CD14-positive monocyte (primary cell): ENCODE data around the gene HOXC13. TPM values are rescaled to one million over a fixed set of nuclear protein-coding genes. Genes with fewer than 3 reads are reported as not detected.

Source experiments
- DNase-seq, 3 donors: peaks; one replicate each; pipeline ENCODE4 v3.0.0-alpha.2; 2011 to 2022
- H2AFZ ChIP-seq: 2 replicates; pipeline ENCODE4 v1.6.0; 2012; ENCODE audit warnings: mild to moderate bottlenecking, low read depth, low read length, inconsistent platforms; ENCODE audit not compliant: insufficient read depth, poor library complexity, severe bottlenecking
- H3K27ac ChIP-seq, 2 donors: 1 replicate in 1 of 2; 2 replicates in 1 of 2; pipeline ENCODE4 v1.5.1; 2012 to 2013; ENCODE audit warnings: low read length in 2 of 2, control low read depth in 1 of 2, inconsistent platforms in 1 of 2, low read depth in 1 of 2, mild to moderate bottlenecking in 1 of 2
- H3K27me3 ChIP-seq, 2 donors: one replicate each; pipeline versions ENCODE4 v1.6.0 to v1.6.1; 2011 to 2013; ENCODE audit warnings: low read length in 2 of 2; ENCODE audit not compliant: control insufficient read depth in 2 of 2, insufficient read depth in 2 of 2
- H3K36me3 ChIP-seq, 2 donors: replicated peaks in 1 of 2; 1 replicate in 1 of 2; 2 replicates in 1 of 2; pipeline versions ENCODE4 v1.5.1 to v1.6.1; 2012 to 2013; ENCODE audit warnings: low read length in 2 of 2, control low read depth in 1 of 2, inconsistent platforms in 1 of 2, mild to moderate bottlenecking in 1 of 2; ENCODE audit not compliant: insufficient read depth in 2 of 2, control insufficient read depth in 1 of 2
- H3K4me1 ChIP-seq, 2 donors: 1 replicate in 1 of 2; 2 replicates in 1 of 2; pipeline versions ENCODE4 v1.5.1 to v1.6.1; 2012 to 2013; ENCODE audit warnings: low read length in 2 of 2, control low read depth in 1 of 2, inconsistent platforms in 1 of 2, mild to moderate bottlenecking in 1 of 2, moderate library complexity in 1 of 2; ENCODE audit not compliant: insufficient read depth in 2 of 2, control insufficient read depth in 1 of 2
- H3K4me2 ChIP-seq: replicated peaks from 2 replicates; pipeline ENCODE3; 2012; ENCODE audit warnings: low read length, moderate library complexity, mild to moderate bottlenecking; ENCODE audit not compliant: poor library complexity, severe bottlenecking; ENCODE audit errors: extremely low read depth
- H3K4me3 ChIP-seq, 3 experiments: fragments of 200-600 bp in 1 of 3; sonication (generic) in 1 of 3; replicated peaks in 1 of 3; 1 replicate in 2 of 3; 2 replicates in 1 of 3; pipeline ENCODE4 v1.5.1; 2011 to 2013; ENCODE audit warnings: low read length in 3 of 3, mild to moderate bottlenecking in 3 of 3, control low read depth in 2 of 3, low read depth in 2 of 3, inconsistent platforms in 1 of 3, moderate library complexity in 1 of 3
- H3K79me2 ChIP-seq: 2 replicates; pipeline ENCODE4 v1.6.0; 2012; ENCODE audit warnings: mild to moderate bottlenecking, control low read depth, inconsistent platforms, low read length, moderate library complexity; ENCODE audit not compliant: insufficient read depth
- H3K9ac ChIP-seq: 2 replicates; pipeline ENCODE4 v1.6.0; 2017; ENCODE audit warnings: low read length, mild to moderate bottlenecking; ENCODE audit not compliant: insufficient read depth, poor library complexity, severe bottlenecking
- H3K9me3 ChIP-seq, 2 donors: replicated peaks in 1 of 2; 1 replicate in 1 of 2; 2 replicates in 1 of 2; pipeline versions ENCODE4 v1.5.1 to v1.6.1; 2012 to 2013; ENCODE audit warnings: low read length in 2 of 2, control low read depth in 1 of 2; ENCODE audit not compliant: control insufficient read depth in 1 of 2, insufficient read depth in 1 of 2
- H4K20me1 ChIP-seq: 2 replicates; pipeline ENCODE4 v1.6.0; 2012; ENCODE audit warnings: mild to moderate bottlenecking, low read length, control low read depth, moderate library complexity; ENCODE audit not compliant: insufficient read depth
- H3K27ac Mint-ChIP-seq, 7 donors: one replicate each; pipeline ENCODE4 v1.8.0; 2020; ENCODE audit warnings: mild to moderate bottlenecking in 7 of 7, mixed read lengths in 7 of 7, moderate library complexity in 6 of 7, inconsistent platforms in 2 of 7
- H3K27me3 Mint-ChIP-seq, 3 donors: one replicate each; pipeline ENCODE4 v1.8.0; 2021 to 2022; ENCODE audit warnings: low read depth in 3 of 3, mild to moderate bottlenecking in 3 of 3, mixed read lengths in 3 of 3, moderate library complexity in 3 of 3, inconsistent platforms in 1 of 3
- H3K36me3 Mint-ChIP-seq, 2 donors: one replicate each; pipeline ENCODE4 v1.8.0; 2020; ENCODE audit warnings: mixed read lengths in 2 of 2, inconsistent platforms in 1 of 2, mild to moderate bottlenecking in 1 of 2
- H3K4me1 Mint-ChIP-seq: one replicate; pipeline ENCODE4 v1.8.0; 2020; ENCODE audit warnings: mild to moderate bottlenecking, mixed read lengths
- H3K4me3 Mint-ChIP-seq, 2 donors: one replicate each; pipeline ENCODE4 v1.8.0; 2020; ENCODE audit warnings: mild to moderate bottlenecking in 2 of 2, mixed read lengths in 2 of 2, moderate library complexity in 1 of 2
- H3K9me3 Mint-ChIP-seq, 7 donors: one replicate each; pipeline ENCODE4 v1.8.0; 2020 to 2022; ENCODE audit warnings: mixed read lengths in 7 of 7, mild to moderate bottlenecking in 6 of 7, moderate library complexity in 6 of 7, inconsistent platforms in 2 of 7
- WGBS: methylation state at CpG from one replicate; pipeline ENCODE4 v1.1.5; 2013; ENCODE audit warnings: missing lambda C conversion rate; ENCODE audit not compliant: insufficient coverage; 5-methylcytosine and 5-hydroxymethylcytosine counted together
- intact Hi-C, 2 donors: fragments of 100-400 bp; cut with micrococcal nuclease; formaldehyde crosslinking; loops; one replicate each; pipeline versions ENCODE4 v1.15.0 to v1.15.1; 2023
- polyA plus RNA-seq, 3 donors: library from polyadenylated mRNA; depleted of rRNA in 1 of 3; unstranded in 2 of 3; stranded (reverse) in 1 of 3; fragments of 300-500 nt in 2 of 3; fragments of >200 nt in 1 of 3; fragmentation: Illumina TruSeq in 2 of 3; gene quantifications; 1 replicate in 2 of 3; 2 replicates in 1 of 3; pipeline ENCODE4 v1.2.3, GENCODE V29; 2012 to 2021
- TF ChIP-seq, protein P1 (sequence below): fragments of 200-600 bp; IDR thresholded peaks from one replicate; pipeline ENCODE4 v1.8.0; 2022; ENCODE audit warnings: antibody characterized with exemption, mild to moderate bottlenecking

HOXC13 gene
- polyA plus RNA-seq, 3 donors: not detected

DNA sequence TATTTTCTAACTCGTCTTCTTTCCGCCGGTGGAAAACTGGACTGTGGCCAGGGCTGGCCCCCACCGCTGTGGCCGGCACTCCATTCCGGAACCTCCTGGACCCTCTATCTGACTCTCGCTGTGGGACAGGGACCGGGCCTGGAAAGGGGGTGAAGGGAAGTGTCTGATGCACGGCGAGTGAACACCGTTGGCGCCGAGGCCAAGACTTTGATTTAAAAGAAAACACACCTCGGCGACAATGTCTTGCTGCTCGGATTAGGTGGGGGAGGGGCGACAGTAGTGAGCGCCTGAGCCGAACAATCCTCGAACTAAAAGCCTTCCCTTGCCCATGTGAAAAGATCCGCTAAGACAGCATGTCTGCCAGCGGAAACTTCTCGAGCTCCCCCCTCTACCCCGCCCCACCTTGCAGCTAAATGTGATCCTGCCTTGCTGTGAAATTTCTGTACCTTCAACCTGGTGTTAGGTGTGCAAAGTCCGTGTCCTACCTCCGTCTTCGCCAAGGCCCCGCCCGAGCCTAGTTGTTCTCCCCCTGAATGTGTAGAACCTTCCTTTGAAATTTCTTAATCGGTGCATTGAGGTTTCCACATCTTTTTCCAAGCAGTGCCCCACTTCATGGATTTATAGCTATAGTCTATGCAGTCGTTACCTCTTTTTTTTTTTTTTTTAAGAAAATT, 37.0 kb downstream of the HOXC13 start:
- H3K4me2 ChIP-seq: no peak overlapping the region
- no peak overlapping the region for H3K9ac ChIP-seq
- H3K4me3 ChIP-seq: no peak overlapping the region
- Mint-ChIP-seq H3K27me3 (peaks cover 96 to 100% (median 99%) of the 10 kb centered on the region in 3 donors), H3K9me3 (peaks cover 6 to 75% (median 51%) of the 10 kb centered on the region in 7 donors), H3K4me3 (peak overlapping the region in 1 of 2 donors; percentile 86), H3K27ac (peak overlapping the region in 2 of 7 donors; percentile 38 to 63), H3K4me1 (peaks cover 27% of the 10 kb centered on the region), H3K36me3 (peaks cover 10 to 23% of the 10 kb centered on the region in 2 donors)
- WGBS: 3% methylated on average over 12 of the region's 31 CpGs
- no peaks in the 10 kb centered on the region for H3K36me3 ChIP-seq
- H3K9me3 ChIP-seq: peaks cover 26 to 88% of the 10 kb centered on the region in 2 donors
- TF ChIP-seq, protein P1, sequence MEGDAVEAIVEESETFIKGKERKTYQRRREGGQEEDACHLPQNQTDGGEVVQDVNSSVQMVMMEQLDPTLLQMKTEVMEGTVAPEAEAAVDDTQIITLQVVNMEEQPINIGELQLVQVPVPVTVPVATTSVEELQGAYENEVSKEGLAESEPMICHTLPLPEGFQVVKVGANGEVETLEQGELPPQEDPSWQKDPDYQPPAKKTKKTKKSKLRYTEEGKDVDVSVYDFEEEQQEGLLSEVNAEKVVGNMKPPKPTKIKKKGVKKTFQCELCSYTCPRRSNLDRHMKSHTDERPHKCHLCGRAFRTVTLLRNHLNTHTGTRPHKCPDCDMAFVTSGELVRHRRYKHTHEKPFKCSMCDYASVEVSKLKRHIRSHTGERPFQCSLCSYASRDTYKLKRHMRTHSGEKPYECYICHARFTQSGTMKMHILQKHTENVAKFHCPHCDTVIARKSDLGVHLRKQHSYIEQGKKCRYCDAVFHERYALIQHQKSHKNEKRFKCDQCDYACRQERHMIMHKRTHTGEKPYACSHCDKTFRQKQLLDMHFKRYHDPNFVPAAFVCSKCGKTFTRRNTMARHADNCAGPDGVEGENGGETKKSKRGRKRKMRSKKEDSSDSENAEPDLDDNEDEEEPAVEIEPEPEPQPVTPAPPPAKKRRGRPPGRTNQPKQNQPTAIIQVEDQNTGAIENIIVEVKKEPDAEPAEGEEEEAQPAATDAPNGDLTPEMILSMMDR: no peak
- no peak overlapping the region for H3K27ac ChIP-seq
- no peaks in the 10 kb centered on the region for H3K79me2 ChIP-seq
- H2AFZ ChIP-seq: no peak overlapping the region
- peaks cover 10 to 23% of the 10 kb centered on the region in 2 donors for H3K4me1 ChIP-seq
- intact Hi-C loops: loop anchor here in 1 of 2 donors (10.0 kb wide), 1 partner anchor 59 kb away; the partner anchor contains the start of gene HOXC5
- DNase-seq: no peak
- H4K20me1 ChIP-seq: no peaks in the 10 kb centered on the region
- peaks cover 97 to 100% of the 10 kb centered on the region in 2 donors for H3K27me3 ChIP-seq

DNA sequence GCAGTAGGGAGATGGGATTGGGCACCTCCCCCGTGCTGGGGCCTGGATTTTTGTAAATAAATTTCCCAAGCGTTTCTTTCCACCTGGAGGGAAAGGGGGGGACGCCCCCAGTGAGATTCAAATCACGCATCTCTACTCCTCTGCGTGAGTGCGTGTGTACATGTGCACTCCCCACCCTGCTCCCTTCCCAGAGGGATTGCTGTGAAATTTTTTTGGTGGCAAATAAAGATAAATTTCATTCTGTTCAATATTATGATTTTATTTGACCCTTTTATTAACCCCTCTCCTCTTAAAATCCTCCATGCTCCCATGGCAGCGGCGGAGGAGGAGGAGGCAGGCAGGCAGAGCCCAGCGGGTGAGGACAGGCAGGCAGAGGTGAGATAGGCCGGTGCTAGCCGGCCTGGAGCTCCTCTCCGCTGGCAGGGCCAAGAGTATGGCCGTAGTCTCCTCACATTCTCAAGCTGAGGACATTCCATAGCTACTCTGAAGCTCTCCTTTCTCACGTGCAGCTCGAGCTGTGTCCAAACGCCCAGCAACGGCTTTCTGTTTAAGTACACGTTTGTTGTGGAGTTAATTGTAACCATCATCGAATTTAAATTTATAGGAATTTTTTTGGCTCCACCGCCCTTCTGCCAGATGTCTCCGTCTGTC, 37.7 kb downstream of the HOXC13 start:
- TF ChIP-seq, protein P1: no peak
- Mint-ChIP-seq H3K36me3 (peaks cover 10 to 23% of the 10 kb centered on the region in 2 donors), H3K4me3 (peak overlapping the region in 1 of 2 donors; percentile 86), H3K9me3 (peaks cover 6 to 70% (median 50%) of the 10 kb centered on the region in 7 donors), H3K4me1 (peaks cover 27% of the 10 kb centered on the region), H3K27ac (no peak overlapping the region), H3K27me3 (peaks cover 96 to 100% (median 99%) of the 10 kb centered on the region in 3 donors)
- H4K20me1 ChIP-seq: no peaks in the 10 kb centered on the region
- no peak overlapping the region for H3K27ac ChIP-seq
- H3K79me2 ChIP-seq: no peaks in the 10 kb centered on the region
- H3K9me3 ChIP-seq: peaks cover 26 to 87% of the 10 kb centered on the region in 2 donors
- no peak for DNase-seq
- peaks cover 97 to 100% of the 10 kb centered on the region in 2 donors for H3K27me3 ChIP-seq
- no peak overlapping the region for H3K4me2 ChIP-seq
- no peaks in the 10 kb centered on the region for H3K36me3 ChIP-seq
- H3K4me3 ChIP-seq: no peak overlapping the region
- WGBS: 12% methylated on average over 6 of the region's 21 CpGs
- H3K4me1 ChIP-seq: peaks cover 10 to 23% of the 10 kb centered on the region in 2 donors
- H3K9ac ChIP-seq: no peak overlapping the region
- H2AFZ ChIP-seq: no peak overlapping the region
- intact Hi-C loops: loop anchor here in 1 of 2 donors (10.0 kb wide), 1 partner anchor 59 kb away; the partner anchor contains the start of gene HOXC5
